Upper lobe of left lung (tissue), 4 donors: ENCODE data around the gene WEE1.

Experiments
- EP300 ChIP-seq, 4 donors: sonication (generic); formaldehyde crosslinking; IDR thresholded peaks; one replicate each; pipeline ENCODE4 v1.5.1; 2017; ENCODE audit warnings: antibody characterized with exemption in 4 of 4, control low read depth in 2 of 4
- POLR2A ChIP-seq, 4 donors: fragments of 450-650 bp; IDR thresholded peaks; one replicate each; pipeline ENCODE4 v1.5.1; 2016 to 2017; ENCODE audit warnings: antibody characterized with exemption in 4 of 4, mild to moderate bottlenecking in 2 of 4
- POLR2AphosphoS5 ChIP-seq, 2 donors: sonication (generic); formaldehyde crosslinking; IDR thresholded peaks; one replicate each; pipeline ENCODE4 v1.5.1; 2017; ENCODE audit warnings: antibody characterized with exemption in 2 of 2
- TF ChIP-seq, protein P1 (sequence below), 6 experiments: fragments of 450-650 bp in 4 of 6; fragments of 200-600 bp in 2 of 6; sonication (generic) in 2 of 6; IDR thresholded peaks; one replicate each; pipeline ENCODE4 v1.5.1; 2016 to 2019; ENCODE audit warnings: antibody characterized with exemption in 6 of 6

DNA sequence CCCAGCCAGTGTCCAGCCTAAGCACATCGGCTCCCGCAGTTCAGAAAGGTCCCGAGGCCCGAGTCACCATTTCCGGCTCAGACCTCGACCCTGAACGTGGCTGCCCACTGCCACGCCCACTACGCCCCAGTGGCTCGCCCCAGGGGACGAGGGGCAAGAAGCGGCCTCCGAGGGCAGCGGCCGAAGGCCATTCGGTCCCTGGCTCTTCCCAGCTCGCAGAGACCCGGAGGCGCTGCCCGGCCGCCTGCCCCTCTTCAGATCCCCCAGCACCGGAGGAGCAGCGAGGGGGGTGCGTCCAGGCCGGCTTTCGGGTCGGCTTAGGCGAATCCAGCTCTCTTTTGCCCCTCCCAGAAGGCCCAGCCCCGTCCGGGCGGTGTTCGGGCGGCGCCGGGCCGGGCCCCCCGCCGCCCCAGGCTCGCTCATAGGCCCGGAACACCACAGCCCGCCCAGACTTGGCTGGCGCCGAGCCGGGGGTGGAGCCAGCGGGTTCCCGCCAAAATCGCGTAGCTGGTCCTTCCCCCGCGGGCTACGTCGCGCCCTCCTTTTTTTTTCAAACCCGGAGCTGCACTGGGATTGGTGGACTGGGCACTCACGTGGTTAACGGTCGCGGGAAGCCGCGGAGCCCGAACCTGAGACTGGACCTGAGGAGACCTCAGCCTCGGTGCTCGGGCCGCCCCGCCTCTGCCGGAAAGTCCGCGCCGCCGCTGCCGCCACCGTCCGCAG is at the start of gene WEE1:
- TF ChIP-seq, protein P1, sequence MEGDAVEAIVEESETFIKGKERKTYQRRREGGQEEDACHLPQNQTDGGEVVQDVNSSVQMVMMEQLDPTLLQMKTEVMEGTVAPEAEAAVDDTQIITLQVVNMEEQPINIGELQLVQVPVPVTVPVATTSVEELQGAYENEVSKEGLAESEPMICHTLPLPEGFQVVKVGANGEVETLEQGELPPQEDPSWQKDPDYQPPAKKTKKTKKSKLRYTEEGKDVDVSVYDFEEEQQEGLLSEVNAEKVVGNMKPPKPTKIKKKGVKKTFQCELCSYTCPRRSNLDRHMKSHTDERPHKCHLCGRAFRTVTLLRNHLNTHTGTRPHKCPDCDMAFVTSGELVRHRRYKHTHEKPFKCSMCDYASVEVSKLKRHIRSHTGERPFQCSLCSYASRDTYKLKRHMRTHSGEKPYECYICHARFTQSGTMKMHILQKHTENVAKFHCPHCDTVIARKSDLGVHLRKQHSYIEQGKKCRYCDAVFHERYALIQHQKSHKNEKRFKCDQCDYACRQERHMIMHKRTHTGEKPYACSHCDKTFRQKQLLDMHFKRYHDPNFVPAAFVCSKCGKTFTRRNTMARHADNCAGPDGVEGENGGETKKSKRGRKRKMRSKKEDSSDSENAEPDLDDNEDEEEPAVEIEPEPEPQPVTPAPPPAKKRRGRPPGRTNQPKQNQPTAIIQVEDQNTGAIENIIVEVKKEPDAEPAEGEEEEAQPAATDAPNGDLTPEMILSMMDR (IDR thresholded peaks at IDR 0.05): no peak
- TF ChIP-seq EP300 (IDR thresholded peaks at IDR 0.05): no peak
- TF ChIP-seq POLR2A (IDR thresholded peaks at IDR 0.05): peak in 3 of 4 donors; percentile 45 to 92 (median 88)
- TF ChIP-seq POLR2AphosphoS5 (IDR thresholded peaks at IDR 0.05): peak; percentile 57 to 79
